Adipose tissue (tissue), 3 donors: Measurements from ENCODE around the gene CCNI2. TPM values are rescaled to one million over a fixed set of nuclear protein-coding genes. Genes with fewer than 3 reads are reported as not detected.

ENCODE experiments used
- H3K27ac ChIP-seq: one replicate; pipeline ENCODE4 v1.5.1; 2013; ENCODE audit warnings: low read depth, low read length
- WGBS, 3 donors: extraction: QIAGEN DNeasy Blood & Tissue Kit; methylation state at CpG; one replicate each; pipeline ENCODE4 v1.1.7; 2013; 5-methylcytosine and 5-hydroxymethylcytosine counted together
- polyA plus RNA-seq, 3 donors: library from polyadenylated mRNA; stranded (reverse); fragments of 200-250 nt; gene quantifications; one replicate each; pipeline ENCODE4 v1.2.3, GENCODE V29; 2013
- donor health status: healthy with polysubstance abuse.
- donor health status: Bipolar disorder and iron deficiency.
- donor health status: healthy.

The CCNI2 gene
- polyA plus RNA-seq, 3 donors = 0.22 to 1.2 TPM; not detected in 1

DNA sequence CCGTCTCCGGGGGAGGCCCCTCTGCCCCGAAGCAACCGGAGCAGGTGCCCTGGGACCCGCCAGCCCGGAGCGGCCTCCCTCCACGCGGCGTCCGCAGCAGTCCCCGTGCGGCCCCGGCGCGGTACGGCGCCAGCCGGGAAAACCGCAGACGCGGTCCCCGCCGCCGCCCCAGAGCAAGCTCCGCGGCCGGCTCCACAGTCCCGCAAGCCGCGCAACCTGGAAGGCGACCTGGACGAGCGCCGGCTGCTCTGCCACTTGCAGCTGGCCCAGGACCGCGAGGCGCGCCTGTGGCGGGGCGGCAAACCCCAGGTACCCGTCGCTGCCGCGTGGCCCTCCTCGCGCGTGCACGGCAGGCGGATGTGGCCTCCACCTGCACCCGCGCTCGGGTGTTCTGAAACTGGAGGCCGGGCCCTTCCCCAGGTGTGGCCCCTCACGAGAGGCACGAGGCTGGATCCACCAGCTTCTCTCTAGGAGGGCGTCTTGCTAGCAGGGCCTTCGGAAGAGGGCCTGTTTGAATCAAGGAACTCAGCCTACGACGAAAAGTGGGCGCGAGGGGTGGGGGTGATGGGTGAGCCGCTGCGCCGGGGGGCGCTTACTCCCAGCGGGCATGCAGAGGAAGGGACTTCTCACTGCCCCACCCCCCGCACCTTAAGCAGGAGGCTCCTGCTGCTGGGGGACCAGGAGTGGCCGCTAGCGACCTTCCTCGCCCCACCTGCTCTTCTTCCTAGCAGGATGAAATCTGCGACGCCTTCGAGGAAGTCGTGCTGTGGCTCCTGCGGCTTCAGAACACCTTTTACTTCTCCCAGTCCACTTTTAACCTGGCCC, 602 bp downstream of the CCNI2 start:
- WGBS, 3 donors = 36 to 40% (median 39%) methylated on average over 62 to 76 of the region's 76 CpGs
- H3K27ac ChIP-seq = no peak overlapping the region

DNA sequence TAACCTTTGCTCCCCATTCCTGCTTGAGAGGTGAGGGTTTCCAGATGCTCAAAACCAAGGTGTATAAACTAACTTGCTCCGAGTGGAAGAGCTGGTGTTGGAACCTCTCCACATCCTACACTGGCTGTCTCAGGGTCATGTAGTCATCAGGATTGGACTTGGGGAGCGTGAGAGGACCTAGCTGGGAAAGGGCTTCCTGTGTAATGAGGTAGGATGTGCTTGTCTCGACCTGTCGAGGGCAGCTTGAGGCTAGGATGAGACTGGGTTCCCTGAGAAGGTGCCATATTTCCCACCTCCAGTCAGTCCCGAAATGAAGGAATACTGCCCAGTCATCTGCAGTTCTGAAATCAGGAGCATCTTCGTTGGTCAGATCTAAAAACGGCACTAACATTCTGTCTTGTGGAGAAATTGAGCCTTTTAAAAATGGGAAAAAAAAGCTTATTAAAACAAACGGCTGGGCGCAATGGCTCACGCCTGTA, 1.3 kb downstream of the CCNI2 start:
- WGBS, 3 donors = 93 to 95% (median 94%) methylated on average over 10 of the region's 10 CpGs
- no peak overlapping the region for H3K27ac ChIP-seq

DNA sequence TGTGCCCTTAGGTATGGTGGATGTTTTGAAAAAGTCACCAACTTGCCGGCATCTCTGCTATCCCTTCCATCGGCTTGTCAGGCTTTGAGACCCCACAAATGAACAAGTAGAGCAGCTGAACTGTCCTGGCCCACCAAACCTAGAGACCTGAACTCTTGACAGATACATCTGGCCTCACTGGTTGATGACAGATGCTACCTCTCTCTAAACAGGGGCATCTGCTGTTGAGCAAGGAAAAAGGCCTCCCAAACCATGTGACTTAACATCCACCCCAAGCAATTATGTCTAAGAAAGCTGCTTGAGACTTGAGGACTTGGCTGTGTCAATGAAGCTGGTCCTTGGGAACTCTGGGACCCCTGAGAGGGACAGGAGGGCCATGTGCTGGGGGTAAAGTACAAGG, 2.3 kb downstream of the CCNI2 start:
- WGBS, 3 donors = 95 to 98% (median 96%) methylated on average over 2 of the region's 2 CpGs
- no peak overlapping the region for H3K27ac ChIP-seq

GRCh38 chr5:132750471-132751230, 3.4 kb downstream of the CCNI2 start:
- 72 to 84% (median 83%) methylated on average over 10 of the region's 10 CpGs for WGBS, 3 donors
- H3K27ac ChIP-seq = no peak overlapping the region

- 52 to 77% (median 55%) methylated on average over 7 of the region's 7 CpGs for WGBS, 3 donors
- no peak overlapping the region for H3K27ac ChIP-seq
Observed at GRCh38 chr5:132751444-132751843, 4.2 kb downstream of the CCNI2 start.

DNA sequence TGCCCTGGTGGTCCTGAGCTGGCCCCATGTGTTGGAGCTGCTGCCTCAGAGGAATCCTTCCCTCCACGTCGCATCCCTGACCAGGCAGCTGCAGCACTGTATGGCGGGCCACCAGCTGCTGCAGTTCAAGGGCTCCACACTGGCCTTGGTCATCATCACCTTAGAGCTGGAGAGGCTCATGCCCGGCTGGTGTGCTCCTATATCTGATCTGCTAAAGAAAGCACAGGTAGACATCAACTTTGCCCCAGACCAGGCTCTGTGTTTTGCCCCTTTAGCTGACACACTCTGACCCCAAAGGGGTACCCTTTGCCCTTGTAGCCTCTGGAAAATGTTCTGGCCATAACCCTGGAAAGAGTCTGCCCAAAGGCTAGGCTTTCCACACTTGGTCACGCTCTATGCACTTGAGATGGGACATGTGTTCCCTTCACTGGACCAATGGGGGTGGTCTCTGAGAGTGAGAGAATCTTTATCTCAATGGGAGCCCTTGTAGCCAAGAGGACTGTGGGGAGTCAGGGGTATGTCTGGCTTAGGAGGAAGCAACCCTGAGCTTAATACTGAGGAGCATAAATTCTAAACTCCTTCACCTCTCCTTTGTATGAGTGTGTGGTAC, 4.8 kb downstream of the CCNI2 start:
- 91 to 95% (median 94%) methylated on average over 5 of the region's 5 CpGs for WGBS, 3 donors
- no peak overlapping the region for H3K27ac ChIP-seq

- 91 to 94% (median 93%) methylated on average over 1 of the region's 1 CpG for WGBS, 3 donors
- H3K27ac ChIP-seq = no peak overlapping the region
Observed at GRCh38 chr5:132752581-132753125, 5.4 kb downstream of the CCNI2 start.

DNA sequence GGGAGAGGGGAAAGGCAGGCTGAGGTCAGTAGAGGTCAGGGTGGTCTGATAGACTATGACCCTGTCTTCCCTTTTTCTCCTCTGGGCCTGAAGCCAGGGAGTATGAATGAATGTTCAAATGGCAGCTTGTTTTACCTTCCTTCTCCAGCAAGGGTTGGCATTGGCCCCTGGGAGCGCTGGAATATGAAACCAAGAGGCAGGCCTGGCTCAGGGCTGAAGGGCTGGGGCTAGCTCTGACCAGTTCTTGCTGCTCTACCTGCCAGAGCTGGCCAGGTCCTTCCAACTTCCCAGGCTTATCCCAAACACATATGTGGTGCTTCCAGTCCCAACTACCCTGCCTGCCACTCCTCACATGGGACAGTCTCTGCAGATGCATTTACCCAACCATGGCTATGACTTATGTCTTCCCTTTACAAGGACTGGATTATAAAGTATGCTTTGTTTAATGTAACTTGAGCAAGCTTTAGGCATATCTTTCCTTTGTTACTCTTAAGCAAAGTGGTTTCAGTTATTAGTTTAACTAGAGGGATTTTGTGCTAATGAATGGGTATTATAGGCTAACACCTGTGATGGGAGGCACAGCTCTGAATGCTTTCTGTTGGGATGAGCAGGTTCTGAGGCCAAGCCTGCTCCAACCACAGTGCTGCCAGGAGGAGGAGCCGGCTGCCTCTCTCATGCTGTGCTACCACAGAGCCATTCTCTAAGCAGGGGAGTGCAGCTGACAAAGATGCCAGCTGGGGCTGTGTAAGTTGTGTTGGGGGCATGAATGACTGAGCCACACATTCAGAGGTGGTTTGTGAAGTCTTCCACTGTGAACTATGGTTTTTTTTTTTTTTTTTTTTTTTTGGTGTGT, 6.1 kb downstream of the CCNI2 start:
- H3K27ac ChIP-seq = no peak overlapping the region
- 54 to 89% (median 86%) methylated on average over 2 of the region's 2 CpGs for WGBS, 3 donors

DNA sequence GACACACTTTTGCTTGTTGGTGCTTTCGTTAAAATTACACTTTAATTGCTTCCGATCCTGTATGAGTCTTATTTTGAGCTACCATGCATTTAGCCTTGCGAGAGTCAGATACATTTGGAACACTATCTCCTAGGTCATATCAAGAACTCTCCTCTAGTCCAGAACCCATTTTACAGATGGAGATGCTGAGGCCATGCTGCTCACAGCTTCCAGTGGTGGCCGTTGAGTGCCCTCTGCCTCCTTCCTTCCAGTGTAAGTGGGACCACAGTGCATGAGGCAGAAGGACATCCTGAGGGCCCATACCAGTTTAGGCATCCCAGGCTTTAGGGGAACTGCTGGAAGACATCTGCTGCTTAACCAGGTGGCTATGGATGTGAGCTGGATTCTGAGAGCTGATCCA, 6.9 kb downstream of the CCNI2 start:
- 94 to 96% (median 95%) methylated on average over 4 of the region's 4 CpGs for WGBS, 3 donors
- no peak overlapping the region for H3K27ac ChIP-seq

DNA sequence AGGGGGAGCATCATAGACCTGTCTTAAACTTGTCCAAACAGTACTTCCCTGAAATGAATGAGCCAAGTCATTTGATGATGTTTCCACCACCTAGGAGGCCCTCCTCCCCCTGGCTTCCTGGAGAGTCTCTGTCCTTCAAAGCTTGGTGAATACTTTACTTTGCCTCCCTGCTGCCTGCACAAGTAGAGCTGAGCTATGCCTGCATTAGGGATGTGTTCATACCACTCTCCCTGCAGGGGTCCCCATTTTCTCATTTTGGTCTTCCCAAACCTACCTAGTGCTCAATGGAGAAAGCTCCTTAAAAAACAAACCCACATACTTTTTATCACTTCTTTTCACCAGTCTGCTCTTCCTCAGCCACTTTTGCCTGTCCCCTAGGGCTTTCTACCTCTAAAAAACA, 7.7 kb downstream of the CCNI2 start:
- no peak overlapping the region for H3K27ac ChIP-seq

GRCh38 chr5:132756542-132756941, 9.3 kb downstream of the CCNI2 start:
- WGBS, 3 donors = 86 to 91% (median 87%) methylated on average over 5 of the region's 5 CpGs
- no peak overlapping the region for H3K27ac ChIP-seq

DNA sequence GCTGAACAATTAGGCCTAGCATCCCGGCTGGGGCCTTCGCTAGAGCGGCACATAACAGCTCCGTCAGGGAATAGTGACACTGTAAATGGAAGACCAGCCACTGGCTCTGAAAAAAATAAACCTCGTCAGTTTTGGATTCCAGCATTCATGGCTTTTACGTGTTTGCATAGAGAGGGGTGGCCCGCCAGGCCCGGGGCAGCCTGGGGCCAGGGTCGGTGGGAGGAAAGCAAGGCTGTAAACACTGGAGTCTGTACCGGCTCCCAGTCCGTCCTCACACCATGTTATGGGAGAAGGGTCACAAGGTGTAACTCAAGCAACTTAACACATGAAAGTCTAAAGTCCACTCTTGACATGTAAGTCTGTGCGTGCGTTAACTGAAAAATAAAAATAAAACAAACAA, 11.2 kb downstream of the CCNI2 start:
- no peak overlapping the region for H3K27ac ChIP-seq
- WGBS, 3 donors = 87 to 95% (median 89%) methylated on average over 13 of the region's 13 CpGs

GRCh38 chr5:132759114-132760048, 12.2 kb downstream of the CCNI2 start:
- 81 to 92% (median 90%) methylated on average over 13 of the region's 13 CpGs for WGBS, 3 donors
- no peak overlapping the region for H3K27ac ChIP-seq

GRCh38 chr5:132760049-132760420, 12.8 kb downstream of the CCNI2 start:
- WGBS, 3 donors = 94 to 98% (median 95%) methylated on average over 12 of the region's 12 CpGs
- no peak overlapping the region for H3K27ac ChIP-seq

DNA sequence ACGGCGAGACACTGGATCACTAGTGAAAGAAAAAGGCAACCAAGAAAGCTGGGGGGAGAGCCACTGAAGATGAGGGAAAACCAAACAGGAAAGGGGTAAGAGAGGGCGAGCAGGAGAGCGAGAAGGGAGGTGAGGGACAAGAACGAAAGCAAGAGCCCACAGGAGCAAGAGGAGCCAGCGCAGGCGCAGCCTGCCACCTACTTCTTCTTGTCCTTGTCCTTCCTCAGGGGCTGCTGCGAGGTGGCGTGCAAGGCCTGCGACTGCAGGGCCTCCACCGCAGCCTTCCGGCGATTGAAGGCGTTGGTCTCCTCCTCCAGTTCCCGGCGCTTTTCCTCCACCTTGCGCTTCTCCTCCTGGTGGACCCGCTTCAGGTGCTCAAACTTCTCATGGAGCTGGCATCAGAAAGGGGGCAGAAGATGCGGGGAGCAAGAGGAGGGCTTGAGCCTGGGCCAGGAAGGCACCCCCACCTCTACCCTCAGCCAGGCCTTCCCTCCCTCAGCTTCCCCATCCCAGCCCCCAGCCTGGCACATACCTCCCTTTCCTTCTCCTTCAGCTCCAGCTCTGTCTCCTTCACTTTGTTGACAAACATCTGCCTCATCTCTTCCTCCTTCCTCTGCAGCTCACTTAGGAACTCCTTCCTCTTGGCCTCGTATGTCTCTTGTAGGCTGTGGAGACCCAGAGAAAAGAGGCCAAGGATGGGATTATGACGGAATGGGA, 13.5 kb downstream of the CCNI2 start:
- WGBS, 3 donors = 93 to 95% (median 93%) methylated on average over 21 of the region's 21 CpGs
- no peak overlapping the region for H3K27ac ChIP-seq

- WGBS, 3 donors = 91 to 93% (median 92%) methylated on average over 22 of the region's 22 CpGs
- H3K27ac ChIP-seq = no peak overlapping the region
Observed at GRCh38 chr5:132761321-132762240, 14.4 kb downstream of the CCNI2 start.
